Measurements from ENCODE around the gene GLIS1.

DNA sequence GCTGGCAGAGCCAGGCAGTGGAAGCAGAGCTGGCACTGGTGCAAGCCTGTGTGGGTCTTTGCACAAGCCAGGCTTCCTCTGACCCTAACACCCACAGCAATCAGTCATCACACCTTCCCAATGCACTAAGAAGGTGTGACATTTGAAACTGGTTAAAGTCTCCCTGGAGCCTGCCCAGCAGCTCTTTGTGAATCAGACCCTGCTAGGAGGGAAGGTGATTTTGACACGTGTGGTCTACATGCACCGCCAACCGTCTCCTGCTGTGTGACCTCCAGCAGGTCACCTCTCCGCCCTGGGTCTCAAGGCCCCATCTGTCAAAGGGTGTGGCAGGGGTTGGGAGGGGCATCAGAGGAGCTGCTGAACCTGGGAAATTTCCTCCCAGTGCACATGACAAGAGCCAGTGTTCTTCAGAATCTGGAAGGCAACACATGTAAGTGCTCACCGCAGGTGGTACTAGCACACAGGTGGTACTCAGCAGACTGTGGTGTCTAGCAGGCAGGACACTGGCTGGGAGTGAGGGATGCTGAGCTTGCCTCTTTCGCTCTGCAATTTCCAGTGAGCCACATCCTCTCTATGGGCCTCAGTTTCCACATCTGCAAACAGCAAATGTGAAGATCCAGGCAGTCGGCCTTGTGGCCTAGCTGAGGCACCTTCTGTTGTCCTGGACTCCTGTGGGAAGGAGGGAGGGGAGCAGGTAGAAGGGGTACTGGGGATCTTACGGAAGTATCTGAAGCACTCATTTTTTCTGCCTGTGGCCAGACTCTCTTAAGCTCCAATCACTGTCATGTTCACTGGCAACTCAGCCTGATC lies 156.5 kb downstream of the GLIS1 start:
- TF ChIP-seq, protein P1, sequence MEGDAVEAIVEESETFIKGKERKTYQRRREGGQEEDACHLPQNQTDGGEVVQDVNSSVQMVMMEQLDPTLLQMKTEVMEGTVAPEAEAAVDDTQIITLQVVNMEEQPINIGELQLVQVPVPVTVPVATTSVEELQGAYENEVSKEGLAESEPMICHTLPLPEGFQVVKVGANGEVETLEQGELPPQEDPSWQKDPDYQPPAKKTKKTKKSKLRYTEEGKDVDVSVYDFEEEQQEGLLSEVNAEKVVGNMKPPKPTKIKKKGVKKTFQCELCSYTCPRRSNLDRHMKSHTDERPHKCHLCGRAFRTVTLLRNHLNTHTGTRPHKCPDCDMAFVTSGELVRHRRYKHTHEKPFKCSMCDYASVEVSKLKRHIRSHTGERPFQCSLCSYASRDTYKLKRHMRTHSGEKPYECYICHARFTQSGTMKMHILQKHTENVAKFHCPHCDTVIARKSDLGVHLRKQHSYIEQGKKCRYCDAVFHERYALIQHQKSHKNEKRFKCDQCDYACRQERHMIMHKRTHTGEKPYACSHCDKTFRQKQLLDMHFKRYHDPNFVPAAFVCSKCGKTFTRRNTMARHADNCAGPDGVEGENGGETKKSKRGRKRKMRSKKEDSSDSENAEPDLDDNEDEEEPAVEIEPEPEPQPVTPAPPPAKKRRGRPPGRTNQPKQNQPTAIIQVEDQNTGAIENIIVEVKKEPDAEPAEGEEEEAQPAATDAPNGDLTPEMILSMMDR (IDR thresholded peaks at IDR 0.05; ENCODE audit: poor library complexity) = no peak
- TF ChIP-seq EZH2phosphoT487 (IDR thresholded peaks at IDR 0.05; ENCODE audit: low read depth, severe bottlenecking, unreplicated experiment) (no peak), EZH2 (IDR thresholded peaks at IDR 0.05; ENCODE audit: borderline replicate concordance) (no peak)
